Subcutaneous adipose tissue (tissue), 4 donors: ENCODE measurements around the gene CPT1B. TPM values are rescaled to one million over a fixed set of nuclear protein-coding genes. Genes with fewer than 3 reads are reported as not detected.

ENCODE experiments used
- total RNA-seq, 4 donors: library from RNA; depleted of rRNA; stranded (reverse); fragments of >200 nt; gene quantifications; one replicate each; pipeline ENCODE4 v1.1.0, GENCODE V29; 2016
- TF ChIP-seq, protein P1 (sequence below): fragments of 450-650 bp; IDR thresholded peaks from one replicate; pipeline ENCODE4 v1.5.1; 2016; ENCODE audit warnings: low read depth, mild to moderate bottlenecking, control low read depth, antibody characterized with exemption, moderate library complexity

CPT1B gene
- total RNA-seq, 4 donors from 2014 or later: 7.8 to 20.3 (median 10.8) TPM

DNA sequence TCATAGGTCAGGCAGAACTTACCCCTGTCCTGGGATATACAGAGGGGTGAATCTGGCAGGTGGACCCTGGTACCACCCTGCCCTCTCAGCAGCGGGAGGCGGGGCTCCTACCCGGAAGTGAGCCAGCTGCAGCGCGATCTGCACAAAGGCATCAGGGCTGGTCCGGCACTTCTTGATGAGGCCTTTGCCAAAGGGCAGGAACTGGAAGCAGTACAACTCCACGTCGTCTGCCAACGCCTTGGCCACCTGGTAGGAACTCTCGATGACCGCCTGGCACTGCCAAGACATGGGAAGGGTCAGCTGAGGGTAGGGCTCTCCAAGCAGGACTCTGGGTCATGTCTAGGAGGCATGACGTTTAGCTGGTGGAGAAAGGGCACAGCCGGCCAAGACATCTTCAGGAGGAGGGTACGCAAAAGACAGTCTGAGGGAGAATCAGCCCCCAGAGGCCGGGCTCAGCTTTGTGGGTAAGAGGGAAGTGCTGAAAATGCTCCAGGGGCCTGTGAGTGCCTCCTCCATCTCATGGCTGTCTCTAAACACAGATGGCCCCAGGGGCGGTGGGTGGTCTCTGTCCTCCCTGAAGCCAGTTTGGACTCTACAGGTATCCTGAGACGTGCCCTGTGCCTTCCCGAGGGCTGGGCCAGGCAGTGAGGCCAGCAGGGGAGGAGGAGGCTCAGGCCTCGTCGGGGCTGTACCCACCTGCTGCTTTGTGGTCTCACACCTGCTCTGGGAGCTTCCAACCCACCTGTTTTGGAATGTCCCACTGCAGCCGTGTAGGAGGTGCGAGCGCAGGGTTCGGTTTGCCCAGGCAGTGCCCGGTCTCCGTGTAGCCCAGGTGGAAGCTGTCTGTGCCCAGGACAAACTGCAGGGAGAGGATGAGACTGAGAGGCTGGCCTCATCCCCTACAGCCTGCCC lies 6.7 kb downstream of the CPT1B start:
- TF ChIP-seq, protein P1, sequence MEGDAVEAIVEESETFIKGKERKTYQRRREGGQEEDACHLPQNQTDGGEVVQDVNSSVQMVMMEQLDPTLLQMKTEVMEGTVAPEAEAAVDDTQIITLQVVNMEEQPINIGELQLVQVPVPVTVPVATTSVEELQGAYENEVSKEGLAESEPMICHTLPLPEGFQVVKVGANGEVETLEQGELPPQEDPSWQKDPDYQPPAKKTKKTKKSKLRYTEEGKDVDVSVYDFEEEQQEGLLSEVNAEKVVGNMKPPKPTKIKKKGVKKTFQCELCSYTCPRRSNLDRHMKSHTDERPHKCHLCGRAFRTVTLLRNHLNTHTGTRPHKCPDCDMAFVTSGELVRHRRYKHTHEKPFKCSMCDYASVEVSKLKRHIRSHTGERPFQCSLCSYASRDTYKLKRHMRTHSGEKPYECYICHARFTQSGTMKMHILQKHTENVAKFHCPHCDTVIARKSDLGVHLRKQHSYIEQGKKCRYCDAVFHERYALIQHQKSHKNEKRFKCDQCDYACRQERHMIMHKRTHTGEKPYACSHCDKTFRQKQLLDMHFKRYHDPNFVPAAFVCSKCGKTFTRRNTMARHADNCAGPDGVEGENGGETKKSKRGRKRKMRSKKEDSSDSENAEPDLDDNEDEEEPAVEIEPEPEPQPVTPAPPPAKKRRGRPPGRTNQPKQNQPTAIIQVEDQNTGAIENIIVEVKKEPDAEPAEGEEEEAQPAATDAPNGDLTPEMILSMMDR: no peak

DNA sequence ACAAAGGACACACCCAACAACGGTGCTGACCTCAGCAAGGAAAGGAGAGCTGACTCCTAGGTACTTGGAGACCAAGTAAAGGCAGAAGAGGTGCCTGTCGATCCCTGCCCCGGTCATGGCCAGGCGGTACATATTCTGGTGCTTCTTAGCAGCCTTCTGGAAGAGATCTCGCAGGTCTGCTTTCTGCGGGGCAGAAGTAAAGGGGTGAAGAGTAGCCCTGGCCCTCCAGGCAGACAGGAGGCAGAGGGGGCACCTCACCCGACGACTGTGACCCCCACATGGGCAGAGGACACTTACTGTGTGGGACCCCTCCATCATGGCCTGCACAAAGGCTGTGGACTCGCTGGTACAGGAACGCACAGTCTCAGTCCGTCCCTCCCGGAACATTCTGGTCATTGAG lies 7.4 kb downstream of the CPT1B start:
- TF ChIP-seq, protein P1: no peak

DNA sequence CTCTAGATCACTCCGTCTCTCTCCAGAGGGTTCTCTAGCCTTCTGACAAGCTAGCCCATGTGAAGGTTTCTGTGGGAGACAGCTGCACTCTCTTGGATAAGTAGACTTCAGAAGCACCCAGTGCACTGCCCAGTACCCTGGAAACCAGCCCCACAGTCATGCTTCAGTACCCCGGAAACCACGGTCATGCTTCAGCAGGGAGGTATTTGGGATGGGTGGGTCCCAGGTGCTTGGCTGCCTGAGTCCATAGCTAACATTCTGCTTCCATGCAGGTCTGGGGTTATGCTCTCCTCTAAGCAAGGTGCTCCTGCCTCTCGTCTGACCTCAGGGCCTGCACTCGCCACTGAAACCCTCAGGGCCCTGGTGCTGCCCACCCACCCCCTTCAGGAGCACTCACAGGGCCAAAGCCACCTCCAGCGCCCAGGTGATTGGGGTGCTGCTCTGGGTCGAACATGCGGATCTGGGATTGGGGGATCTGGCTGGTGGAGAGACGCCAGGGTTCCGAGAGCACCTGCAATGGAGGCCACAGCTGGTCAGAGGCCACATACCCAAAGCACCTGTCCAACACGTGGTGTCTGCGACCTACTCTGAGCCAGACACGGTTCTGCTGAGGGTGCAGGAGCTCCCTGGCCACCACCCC lies 8.2 kb downstream of the CPT1B start:
- TF ChIP-seq, protein P1: no peak

DNA sequence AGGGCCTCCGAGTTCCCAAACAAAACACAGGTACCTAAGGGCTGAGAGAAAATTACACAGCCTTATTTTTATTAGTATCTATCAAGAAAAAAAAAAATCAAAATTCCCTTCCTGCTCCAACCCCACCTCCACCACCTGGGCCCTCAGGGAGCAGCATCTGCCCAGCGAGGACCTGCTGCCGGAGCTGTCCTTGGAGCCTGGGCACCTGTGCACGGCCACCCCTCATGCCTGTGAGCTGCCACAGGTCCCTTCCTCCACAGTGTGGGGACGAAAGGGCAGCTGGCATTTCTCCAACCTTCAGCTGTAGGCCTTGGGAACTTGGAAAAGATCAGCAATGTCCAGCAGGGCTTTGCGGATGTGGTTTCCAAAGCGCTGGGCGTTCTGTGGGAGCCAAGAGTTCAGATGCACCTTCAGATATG lies 9.2 kb downstream of the CPT1B start:
- TF ChIP-seq, protein P1: no peak

DNA sequence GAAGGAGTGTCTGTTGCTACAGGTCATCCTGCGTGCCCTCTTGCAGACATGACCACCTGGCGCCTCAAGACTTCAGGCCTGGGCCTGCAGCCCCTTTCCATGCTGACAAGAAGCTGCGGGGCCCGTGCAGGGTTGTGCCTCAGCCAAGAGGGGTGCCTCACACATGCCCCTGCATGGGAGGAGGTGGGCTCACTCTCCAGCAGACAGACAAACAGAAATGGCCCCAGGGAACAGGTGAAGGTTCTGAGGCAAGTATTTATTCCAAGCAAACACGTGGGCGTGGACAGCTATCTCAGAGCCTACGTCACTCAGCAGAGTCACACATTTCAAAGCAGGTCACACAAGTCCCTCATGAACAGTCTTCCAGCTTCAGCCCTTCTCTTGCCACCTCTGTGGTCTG lies 9.6 kb downstream of the CPT1B start:
- TF ChIP-seq, protein P1: no peak

DNA sequence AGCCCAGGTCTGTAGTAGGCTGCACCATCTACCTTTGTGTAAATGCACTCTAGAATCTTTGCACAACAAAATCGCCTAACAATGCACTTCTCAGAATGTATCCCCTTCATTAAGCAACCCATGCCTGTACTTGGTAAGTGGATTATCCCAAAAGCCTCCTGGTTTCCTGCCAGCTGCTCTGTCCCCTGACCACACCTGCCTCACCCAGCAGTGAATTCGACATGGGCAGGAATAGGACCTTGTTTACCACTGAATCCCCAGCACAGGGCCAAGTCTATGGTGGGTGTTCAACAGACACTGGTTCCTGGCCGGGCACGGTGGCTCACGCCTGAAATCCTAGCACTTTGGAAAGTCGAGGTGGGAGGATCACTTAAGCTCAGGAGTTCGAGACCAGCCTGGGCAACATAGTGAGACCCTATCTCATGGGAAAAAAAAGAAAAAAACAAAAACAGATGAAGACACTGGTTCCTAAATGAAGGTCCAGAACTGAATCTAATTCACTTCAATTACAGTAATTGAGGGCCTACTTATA lies 10.4 kb downstream of the CPT1B start:
- TF ChIP-seq, protein P1: no peak

DNA sequence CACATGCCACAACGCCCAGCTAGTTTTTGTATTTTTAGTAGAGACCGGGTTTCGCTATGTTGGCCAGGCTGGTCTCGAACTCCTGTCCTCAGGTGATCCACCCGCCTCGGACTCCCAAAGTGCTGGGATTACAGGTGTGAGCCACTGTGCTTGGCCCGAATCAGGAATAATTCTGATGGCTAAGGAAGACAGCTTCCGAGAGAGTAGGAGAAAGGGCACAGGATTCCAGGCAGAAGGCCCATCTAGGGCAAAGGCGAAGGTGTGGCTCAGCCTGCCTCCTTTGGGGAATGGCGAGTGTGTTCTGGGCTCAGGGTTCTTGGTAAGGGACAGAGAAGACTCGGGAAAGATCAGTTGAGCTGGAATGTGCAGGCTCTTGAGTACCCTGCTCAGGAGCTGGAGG lies 13.9 kb downstream of the CPT1B start:
- TF ChIP-seq, protein P1: no peak
